Right lung (tissue), 5 donors: ENCODE results near the gene HGFAC. TPM values are rescaled to one million over a fixed set of nuclear protein-coding genes. Genes with fewer than 3 reads are reported as not detected.

Experiments used
- DNase-seq, 2 donors: peaks; one replicate each; pipeline ENCODE4 v3.0.0-alpha.2; 2013
- polyA plus RNA-seq, 5 donors: library from polyadenylated mRNA; unstranded; fragments of 120-200 nt; gene quantifications; one replicate each; pipeline versions ENCODE4 v1.2.1 to v1.2.3, GENCODE V29; 2013; ENCODE audit warnings: inconsistent platforms in 1 of 5, low replicate concordance in 1 of 5; ENCODE audit not compliant: insufficient read length in 5 of 5, insufficient read depth in 1 of 5

HGFAC gene
- polyA plus RNA-seq, 5 donors: 0.41 to 1.7 (median 0.90) TPM

- no peak for DNase-seq
Observed at GRCh38 chr4:3423952-3424351, 17.8 kb upstream of the HGFAC start.

GRCh38 chr4:3424522-3425095 is 17.2 kb upstream of the HGFAC start:
- no peak for DNase-seq

DNA sequence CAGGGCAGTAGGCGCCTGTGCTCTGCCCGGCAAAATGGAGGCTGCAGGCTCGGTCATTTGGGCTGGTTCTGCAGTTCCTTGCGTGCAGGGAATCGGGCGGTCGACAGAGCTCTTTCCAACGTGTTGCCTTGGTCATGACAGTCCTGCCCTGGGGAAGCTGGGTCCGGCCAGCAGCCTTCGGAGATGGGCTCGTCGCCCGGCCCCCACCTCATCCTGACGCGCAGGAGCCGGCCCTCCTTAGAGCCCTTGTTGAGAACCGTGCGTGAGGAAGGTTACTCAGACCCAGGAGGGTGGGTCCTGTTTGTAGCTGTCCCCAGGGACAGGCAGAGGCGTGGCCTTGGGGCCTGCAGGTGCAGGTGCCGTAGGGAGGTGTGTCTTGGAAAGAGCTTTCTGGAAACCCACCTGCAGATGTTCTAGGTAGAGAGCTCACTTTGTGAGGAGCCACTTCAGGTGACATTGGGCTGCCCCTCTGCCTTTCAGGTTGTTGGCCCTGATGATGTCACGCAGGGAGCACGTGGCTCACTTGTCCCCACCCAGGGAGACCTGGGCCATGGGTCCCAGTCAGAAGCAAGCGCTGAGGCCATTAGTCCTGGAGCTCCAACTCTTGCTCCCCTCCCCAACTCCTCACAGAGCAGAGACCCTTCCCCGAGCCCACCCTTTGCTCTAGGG is 15.2 kb upstream of the HGFAC start:
- no peak for DNase-seq

GRCh38 chr4:3427134-3427476 is 14.7 kb upstream of the HGFAC start:
- DNase-seq: no peak

- DNase-seq: no peak
Observed at GRCh38 chr4:3427706-3428446, 13.9 kb upstream of the HGFAC start.

DNA sequence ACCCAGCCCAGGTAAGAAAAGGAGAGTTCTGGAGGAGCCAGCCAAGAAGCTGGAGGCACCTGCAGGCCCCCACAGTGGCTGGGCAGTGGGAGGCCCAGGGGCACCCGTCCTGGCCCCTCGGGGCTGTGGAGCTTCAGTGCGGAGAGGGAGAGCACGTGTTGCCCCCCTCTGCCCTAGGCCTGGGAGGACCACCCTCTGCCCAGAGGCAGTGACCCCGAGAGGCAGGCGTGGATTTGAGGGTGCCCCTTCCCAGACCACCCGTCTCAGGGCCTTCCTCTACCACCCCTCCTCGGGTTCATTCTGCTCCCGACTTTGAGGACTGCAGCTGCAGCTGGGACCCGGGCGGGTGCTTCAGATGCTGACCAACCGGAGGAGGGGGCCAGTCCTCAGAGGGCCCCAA is 12.1 kb upstream of the HGFAC start:
- DNase-seq: no peak

DNA sequence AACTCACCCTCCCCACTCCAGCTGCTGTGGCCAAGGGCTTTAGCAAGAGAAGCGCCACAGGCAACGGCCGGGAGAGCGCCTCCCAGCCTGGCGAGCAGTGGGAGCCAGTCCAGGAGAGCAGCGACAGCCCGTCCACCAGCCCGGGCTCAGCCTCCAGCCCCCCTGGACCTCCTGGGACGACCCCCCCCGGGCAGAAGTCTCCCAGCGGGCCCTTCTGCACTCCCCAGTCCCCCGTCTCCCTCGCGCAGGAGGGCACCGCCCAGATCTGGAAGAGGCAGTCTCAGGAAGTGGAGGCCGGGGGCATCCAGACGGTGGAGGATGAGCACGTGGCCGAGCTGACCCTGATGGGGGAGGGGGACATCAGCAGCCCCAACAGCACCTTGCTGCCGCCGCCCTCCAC is 11.2 kb upstream of the HGFAC start:
- DNase-seq: no peak

DNA sequence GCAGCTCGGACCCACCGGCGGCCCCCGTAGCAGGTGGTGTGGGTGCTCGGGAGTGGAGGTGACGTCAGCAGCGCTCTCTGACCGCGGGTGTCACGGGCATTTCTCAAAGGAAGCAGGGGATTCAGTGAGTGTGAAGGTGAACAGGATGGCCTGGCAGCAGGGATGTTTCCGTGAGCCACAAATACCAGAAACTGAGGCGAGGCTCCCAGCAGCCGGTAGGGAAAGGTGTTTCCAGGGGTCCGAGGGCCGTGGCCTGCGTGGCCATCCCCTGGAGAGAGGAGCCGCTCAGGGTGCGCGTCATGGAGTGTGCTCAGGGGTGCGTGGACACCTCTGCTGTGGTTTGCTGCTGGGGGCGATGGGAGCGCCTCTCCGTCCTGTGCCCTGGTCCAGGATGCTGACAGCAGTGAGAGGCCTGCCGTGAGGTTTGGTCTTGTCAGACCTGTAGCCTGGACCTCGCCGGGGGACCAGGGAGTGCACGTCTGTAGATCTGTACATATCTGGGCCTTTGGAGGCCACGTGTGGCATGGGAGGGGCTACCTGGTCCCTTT is 10.2 kb upstream of the HGFAC start:
- no peak for DNase-seq

GRCh38 chr4:3432381-3432790 is 9.4 kb upstream of the HGFAC start:
- DNase-seq: no peak

GRCh38 chr4:3433138-3433869 is 8.5 kb upstream of the HGFAC start:
- no peak for DNase-seq

DNA sequence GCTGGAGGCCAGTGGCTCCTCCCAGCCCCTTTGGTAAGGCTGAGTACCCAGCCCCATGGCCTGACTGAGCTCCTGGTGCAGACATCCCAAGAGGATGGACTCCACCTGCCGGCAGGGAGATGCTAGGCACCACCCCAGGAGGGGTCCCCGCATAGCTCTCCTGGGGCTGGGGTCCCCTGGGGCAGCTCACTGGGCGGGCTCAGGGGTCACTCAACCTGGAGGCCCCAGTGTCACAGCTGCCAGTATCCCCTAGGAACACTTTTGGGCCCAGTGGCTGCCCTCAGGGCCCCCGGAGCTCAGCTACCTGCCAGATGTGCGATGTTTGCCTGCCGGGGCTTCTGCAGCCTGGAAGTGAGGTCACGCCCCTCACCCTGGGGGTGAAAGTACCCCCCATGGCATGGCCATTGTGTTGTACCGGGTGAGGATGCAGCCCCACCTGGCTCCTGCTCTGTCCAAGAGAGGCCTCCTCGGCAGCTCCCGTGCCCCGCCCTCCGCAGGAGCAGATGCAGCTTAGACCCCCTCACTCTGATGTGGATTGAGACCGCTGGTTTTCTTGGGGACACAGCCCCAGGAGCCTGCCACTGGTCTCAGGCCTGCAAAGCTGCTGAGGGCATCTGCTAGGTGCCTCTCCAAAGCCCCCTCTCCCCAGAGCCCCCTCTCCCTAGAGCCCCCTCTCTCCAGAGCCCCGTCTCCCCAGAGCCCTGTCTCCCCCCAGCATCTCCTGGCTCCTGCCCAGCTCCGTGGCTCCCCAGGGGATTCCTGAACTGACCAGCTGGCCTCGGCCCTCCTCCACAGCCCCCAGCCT is 6.7 kb upstream of the HGFAC start:
- no peak for DNase-seq

DNA sequence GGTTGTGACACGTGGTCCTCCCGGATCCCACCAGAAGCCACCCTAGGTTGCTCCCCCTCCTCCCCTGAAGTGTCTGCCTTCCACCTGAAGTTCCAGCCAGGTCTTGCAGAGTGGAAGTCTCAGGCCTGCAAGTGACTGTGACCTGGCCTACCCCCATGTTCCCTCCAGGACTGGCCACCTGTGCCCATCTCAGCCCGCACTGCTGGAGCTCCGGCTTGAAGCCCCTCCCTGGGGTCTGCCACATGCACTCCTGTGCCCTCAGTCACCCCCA is 6.1 kb upstream of the HGFAC start:
- DNase-seq: no peak

DNA sequence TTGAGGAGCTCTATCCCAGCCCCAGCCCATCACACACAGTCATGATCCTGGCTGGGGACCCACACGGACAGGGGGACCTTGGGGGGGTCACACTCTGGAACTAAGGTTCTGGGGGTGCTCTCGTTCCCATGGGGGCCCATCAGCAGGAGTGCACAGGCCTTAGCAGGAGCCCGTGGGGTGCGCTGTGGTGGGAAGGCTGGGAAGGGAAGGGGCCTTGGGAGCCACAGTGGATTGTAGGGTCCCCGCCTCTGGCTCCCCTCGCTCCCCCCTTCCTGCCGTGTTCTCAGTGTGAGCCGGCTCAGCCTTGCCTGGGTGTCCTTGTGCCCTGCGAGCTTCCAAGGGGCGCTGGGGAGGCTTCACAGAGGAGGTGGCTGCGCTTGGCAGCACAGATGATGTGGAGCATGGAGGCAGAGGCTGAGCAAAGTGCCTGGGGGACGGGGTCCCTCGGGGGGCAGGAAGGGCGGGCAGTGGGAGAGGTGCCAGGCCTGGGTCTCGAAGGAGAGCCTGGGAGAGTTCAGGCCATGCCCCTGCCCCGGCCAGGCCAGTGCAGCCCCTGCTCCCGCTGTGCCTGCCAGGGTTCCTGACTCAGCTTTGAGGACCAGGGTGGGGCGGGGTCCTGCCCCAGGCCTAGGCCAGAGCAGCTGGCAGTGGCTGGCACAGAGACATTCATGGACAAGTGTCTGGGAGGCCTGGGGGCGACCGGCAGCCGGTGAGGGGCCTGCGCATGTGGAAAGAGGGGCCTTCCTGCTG is 5.5 kb upstream of the HGFAC start:
- no peak for DNase-seq

- no peak for DNase-seq
Observed at GRCh38 chr4:3436798-3437581, 4.8 kb upstream of the HGFAC start.

- DNase-seq: no peak
Observed at GRCh38 chr4:3437582-3437936, 4.2 kb upstream of the HGFAC start.

- DNase-seq: no peak
Observed at GRCh38 chr4:3437998-3438846, 3.5 kb upstream of the HGFAC start.

GRCh38 chr4:3438847-3439180 is 3.0 kb upstream of the HGFAC start:
- DNase-seq: no peak

DNA sequence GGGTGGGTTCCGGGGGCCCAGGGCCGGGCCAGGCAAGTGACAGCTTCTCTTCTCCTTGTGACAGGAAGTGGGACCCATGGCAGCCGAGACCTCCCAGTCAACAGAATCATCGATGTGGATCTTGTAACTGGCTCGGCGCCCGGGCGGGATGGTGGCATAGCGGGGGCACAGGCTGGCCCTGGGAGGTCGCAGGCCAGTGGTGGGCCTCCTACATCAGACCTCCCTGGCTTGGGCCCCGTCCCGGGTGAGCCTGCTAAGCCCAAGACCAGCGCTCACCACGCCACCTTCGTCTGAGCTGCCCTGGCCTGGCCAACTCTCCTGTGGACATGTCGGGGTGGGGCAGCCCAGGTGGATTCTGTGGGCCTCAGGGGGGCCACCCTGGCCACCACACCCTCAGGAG is 2.4 kb upstream of the HGFAC start:
- DNase-seq: no peak

- DNase-seq: no peak
Observed at GRCh38 chr4:3440011-3440410, 1.8 kb upstream of the HGFAC start.
